HG03025 (cell line): ENCODE results near the gene OMP.

Source experiments
- ATAC-seq: cut with Tn5 transposase; IDR thresholded peaks from one replicate; pipeline ENCODE4 v1.9.1; 2021; ENCODE audit warnings: mild to moderate bottlenecking, moderate library complexity; ENCODE audit not compliant: unreplicated experiment, low FRiP score

Gene OMP

DNA sequence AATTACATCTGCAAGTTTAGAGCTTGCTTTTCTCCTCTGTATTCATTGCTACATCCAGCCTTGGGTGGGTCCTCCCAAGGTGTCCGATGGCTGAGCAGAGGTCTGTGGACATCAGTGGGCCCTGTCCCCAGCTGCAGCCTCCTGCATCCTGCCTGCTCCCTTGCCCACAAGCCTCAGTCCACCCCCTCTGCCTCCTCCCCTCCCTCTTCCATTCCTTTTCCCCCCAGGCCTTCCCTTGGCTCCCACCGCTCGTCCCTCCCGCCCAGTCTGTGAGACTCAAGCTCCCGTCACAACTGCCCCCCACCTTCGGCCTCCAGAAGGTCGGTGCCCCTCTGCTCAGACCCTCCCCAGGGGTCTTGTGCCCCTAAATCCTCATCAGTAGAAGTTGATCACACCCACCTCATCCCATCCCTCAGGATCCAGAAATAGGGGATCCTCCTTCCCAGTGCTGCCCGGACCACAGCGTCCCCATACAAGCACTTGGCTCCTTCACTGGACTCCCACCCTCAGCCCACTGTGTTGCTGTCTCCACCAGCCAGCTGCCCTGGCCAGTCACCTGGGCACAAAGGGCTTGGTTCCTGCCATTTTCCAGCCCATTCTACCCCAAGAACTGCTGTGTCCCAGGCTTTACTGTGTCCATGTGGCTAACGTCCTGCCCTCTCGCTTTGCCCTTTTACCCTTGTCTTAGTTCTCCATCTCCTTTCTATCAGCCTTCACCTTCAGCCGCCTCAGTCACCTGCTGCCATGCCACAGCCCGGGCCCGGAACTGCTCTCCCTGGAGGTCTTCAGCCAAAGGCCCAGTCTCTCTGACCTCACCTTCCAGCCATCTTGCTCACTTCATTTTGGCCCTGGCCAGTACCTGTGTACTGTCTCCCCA, 2.2 kb upstream of the OMP start:
- ATAC-seq = no peak

DNA sequence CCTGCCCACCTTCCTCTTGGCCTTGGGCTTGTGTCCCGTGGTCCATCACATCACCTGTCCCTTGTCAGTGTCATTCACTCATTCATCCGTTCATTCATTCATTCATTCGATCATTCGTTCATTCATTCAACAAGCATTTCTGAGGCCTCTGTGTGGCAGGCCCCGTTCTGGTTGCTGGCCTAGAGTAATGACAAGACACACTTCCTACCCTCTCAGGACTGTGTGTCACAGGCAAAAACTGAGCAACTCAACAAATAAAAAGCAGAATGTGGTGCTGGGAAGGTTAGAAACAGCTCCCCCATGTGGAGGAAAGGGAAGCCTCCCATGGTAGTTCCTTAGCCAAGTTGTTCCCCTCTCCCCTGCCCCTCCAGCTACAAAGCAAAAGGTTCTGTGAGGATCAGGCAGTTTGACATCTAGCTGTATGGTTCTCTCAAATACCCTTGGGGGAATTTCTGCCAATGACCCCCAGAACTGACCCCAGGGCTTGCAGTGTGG, 1.6 kb upstream of the OMP start:
- ATAC-seq = no peak

DNA sequence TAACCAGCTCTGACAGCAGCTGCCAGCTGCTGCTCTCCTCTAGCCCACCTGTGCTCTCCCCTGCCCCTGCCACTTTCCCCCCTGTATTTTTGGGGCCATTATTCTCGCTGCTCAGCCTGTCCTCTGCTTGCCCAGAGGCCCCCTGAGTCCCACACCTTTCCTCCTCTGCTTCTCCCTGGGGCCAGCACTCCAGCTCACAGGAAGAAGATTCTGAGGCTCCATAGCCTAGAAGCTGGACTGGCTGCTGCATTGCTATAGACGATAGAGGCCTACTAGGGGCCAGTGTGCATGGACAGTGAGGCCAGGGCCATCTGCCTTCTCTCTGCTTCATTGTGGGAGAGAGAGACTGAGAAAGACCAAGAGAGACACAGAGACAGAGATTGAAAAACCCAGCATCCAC, 679 bp downstream of the OMP start:
- ATAC-seq = no peak

DNA sequence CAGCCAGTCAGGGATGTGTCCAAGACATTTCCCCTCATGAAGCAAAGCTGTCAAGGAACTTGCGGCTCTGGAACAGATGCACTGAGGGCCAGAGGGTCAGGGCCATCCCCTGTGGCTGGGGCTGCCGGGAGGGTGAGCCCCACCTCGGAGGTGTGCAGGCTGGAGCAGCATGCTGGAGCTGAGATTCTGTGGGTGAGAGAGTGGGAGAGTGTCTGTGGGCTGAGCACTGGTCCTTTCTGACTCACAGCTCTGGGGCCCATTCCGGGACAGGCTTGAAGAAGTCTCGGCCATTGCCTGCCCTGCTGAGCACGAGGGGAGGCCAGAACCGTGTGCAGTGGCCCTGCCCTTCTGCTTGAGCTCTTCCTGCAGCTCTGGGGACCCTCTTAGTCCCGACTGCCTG, 2.1 kb downstream of the OMP start:
- ATAC-seq = no peak

DNA sequence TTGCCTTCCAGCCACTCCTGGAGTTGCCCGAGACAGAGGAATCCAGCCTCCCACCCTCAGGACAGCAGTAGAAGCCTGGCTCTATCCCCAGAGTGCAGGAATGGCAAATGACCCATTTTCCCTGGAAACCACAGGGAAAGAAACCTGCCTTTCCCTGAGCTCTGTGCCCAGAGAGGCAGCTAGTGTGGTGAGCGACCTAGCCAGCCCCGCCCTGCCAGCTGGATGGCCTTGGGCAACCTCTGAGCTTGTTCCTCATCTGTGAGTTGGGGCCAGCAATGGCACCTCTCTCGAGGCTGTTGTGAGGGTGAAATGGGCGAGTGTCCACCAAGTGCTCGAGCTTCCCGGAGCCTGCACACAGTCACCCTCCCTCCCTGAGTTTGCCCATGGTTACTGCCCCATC, 3.7 kb downstream of the OMP start:
- ATAC-seq = no peak

DNA sequence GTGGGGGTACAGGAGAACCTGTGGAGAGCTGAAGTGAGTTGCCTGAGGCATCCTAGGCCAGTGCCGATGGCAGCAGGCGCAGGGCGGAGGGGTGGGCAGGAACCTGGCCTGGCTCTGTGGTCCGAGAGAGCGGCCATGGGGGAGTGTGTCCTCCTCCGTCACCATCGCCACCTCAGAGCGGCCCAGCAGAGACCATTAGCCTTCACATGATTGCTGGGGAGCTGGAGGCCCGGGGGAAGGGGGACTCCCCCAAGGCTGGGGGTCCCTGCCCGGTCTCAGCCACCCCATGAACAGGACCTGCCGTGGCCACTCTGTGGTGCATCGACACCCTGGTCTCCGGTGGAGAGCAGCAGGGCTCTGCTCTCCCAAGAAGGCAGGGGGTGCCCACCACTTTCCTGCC, 4.1 kb downstream of the OMP start:
- no peak for ATAC-seq

DNA sequence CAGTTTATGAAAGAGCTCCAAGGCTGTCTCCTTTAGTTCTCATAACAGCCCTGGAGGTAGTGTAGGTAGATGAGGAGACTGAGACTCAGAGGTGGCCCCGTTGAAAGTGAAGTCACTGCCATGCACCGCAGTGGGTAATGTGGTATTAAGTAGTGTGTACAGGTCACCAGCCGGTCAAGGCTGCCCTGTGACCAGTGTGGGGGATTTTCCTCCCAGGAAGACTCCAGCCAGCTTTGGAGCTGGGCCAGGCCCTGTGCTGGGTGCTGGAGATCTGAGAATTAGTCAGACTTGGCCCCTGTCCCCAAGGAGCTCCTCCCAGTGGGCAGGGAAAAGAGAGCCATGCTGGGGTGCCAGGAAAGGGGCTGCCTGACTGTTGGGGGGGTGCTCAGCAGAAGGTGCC, 5.3 kb downstream of the OMP start:
- no peak for ATAC-seq

DNA sequence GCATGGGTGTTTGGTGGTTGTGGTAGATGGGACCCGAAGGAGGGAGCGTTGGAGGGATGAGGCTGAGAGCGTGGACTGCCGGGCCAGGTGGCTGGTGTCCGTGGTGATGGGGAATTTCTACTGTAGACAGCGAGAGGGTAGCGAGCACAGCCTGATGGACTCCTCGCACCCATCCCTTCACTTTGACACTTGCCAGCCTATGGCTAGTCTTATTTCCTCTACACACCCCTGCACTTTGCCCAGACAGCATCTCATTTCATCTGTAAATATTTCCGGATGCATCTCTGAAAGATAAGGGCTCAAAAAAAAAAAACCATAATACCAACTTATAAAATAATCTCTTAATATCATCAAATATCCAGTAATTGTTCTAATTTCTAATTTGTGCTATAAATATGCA, 5.8 kb downstream of the OMP start:
- no peak for ATAC-seq

DNA sequence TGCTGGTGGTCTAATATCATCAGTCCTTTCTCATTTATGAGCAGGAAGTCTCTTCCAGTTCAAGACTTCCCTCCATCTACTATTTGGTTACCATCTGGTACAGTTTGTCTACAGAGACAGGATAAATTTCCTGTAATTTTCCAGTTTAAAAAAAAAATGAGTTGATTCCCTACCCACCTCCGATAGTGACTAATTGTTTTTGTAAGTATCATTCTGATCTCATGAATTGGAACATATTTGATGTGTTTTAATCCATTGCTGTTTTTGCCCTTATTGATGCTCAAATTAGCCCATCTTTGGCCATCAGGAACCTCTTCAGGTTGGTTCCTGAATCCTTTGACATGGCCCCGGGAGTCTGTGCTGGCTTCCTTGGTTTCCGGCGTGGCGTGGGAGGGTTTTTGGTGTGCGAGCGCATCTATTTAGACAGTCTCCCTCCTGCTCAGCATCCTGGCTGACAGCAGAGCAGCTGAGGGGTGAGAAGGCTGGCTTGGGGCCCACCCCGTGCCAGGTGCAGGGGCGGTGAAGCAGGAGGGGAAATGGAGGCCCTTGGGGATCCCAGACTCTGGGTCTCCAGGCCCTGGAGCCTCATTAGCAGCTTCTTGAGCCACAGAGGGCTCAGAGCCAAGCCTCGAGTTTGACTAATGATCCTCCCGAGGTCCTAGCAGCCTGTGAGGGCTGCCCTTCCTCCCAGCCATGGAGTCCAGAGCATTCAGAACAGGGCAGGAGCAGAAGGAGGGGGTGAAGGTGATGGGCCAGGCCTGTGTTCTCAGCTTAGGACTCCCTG, 6.8 kb downstream of the OMP start:
- ATAC-seq = no peak

DNA sequence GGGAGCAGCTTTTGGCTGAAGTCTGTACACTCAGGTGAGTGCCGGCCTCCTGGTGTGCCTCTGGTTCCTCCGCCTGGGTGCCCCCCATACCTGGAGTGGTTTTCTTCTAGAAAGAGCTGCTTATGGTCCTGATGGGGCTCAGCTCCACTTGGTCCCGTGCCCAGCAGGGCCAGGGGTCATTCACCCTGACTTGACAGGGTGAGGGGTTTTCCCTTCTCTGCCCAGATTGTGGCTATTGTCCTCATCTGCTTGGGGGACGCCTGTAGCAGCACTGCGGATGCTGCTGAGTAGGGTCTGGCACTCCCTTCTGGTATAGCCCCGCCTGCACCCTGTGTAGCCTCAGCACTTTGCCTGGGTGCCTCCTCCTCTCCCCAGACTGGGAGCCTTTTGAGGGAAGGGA, 8.2 kb downstream of the OMP start:
- ATAC-seq = no peak

DNA sequence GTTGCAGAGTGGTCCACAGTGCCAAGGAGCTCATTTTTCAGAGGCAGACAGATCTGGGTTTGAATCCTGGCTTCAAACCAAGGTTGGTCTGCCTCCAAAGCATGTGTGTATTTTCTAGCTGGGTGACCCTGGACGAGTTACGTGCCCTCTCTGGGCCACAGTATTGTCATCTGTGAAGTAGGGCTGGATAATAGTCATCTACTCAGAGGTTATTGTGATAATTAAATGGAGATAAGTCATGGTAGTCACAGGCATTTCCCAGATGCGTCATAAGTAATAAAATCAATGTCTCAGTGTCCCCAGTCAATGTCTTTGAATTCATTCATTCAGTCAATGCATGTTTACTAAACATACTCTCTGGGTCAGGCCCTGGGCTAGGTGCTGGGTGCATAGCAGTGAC, 8.6 kb downstream of the OMP start:
- no peak for ATAC-seq

DNA sequence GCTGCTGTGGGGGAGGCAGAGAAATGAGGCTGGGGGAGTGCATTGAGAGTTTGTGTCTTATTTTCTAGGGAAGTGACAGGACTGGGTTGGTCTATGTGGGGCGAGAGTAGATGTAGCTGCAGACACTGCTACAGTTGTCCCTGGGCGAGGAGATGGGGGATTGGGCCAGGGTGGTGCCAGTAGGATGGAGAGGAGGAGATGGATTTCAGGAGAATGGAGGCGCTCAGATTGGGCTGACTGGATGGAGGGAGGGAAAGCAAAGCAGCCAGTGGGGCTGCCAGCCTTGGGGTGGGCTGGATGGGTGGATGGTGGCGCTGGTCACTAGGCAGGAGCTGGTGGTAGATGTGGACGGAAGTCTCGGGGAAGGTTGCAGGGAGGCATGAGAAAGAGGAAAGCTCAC, 9.3 kb downstream of the OMP start:
- ATAC-seq = no peak

DNA sequence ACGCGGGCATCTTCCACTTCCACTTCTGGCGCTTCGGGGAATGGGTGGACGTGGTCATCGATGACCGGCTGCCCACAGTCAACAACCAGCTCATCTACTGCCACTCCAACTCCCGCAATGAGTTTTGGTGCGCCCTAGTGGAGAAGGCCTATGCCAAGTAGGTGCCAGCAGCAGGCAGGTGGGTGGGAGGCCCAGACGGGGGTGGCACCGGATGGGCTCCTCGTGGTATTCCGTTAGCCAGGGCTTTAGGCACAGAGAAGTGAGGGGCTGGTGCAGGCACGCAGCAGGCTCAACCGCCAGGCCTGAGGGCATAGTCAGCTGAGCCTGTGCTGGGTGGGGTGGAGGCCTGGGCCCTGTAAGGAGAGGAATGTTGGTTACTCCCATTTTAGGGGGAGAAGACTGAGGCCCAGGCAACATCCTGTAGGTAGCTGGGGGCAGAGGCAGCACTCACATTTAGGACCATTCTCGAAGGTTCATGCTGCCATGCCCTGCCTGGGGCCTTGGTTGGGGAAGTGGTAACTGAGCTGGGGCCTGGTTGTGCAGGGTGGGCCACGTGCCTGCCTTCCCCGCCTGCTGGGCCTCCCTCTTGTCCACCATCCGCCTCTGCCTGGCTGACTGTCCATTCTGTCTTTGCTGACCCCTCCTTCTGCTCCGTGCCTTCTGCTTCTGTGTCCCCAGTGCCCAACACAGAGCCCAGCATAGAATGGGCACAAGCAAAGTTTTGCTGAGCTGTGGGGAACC, 10.2 kb downstream of the OMP start:
- no peak for ATAC-seq

DNA sequence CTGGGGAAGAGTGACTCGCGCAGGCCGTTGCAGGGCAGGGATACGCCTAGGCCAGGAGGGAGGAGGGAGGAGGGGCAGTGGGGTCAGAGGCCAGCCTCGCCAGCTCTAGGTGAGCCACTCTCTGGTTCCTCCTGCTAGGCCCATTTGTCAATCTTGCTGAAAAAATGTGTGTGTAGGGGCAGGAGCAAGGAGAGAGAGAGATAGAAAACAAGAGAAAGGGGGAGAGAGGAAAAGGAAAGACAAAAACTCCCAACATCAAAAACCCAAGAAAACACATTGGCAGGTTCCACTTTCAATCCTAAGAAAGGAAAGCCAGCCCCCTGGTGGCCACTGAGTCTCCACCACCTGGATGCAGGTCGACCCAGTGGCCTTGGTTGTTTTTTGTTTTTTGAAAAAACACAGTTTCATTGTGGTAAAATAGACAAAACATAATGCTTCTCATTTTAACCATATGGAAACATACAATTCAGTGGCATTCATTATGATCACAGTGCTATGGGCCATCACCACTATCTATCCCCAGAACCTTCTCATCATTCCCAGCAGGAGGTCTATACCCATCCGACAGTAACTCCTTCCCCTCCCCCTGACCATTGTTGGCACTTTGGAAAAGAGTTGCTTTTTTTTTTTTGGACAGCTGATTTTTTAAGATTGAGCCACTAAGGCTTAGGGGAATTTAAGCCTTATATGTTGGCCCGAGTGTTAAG, 10.9 kb downstream of the OMP start:
- no peak for ATAC-seq

DNA sequence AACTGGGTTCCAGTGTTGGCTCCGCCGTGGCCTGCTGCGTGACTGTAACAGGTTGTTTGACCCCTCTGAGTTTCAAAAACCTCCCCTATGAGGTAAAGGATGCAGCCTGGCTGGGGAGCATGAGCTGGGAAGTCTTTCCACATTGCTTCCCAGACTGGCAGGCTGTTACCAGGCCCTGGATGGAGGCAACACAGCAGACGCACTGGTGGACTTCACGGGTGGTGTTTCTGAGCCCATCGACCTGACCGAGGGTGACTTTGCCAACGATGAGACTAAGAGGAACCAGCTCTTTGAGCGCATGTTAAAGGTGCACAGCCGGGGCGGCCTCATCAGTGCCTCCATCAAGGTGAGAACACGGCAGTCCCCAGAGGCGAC, 11.4 kb downstream of the OMP start:
- no peak for ATAC-seq

DNA sequence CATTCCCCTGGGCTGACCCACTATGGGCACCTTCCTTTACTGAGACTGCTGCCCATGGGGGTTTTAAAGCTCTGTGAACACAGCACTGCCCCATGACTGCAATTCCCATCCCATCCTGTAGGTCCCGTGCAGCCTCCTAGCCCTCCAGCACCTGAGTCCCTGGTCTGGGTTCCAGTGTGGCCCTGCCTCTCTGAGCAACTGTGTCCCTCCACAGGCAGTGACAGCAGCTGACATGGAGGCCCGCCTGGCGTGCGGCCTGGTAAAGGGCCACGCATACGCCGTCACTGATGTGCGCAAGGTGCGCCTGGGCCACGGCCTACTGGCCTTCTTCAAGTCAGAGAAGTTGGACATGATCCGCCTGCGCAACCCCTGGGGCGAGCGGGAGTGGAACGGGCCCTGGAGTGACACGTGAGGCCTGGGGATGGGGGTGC, 12.6 kb downstream of the OMP start:
- ATAC-seq = no peak

DNA sequence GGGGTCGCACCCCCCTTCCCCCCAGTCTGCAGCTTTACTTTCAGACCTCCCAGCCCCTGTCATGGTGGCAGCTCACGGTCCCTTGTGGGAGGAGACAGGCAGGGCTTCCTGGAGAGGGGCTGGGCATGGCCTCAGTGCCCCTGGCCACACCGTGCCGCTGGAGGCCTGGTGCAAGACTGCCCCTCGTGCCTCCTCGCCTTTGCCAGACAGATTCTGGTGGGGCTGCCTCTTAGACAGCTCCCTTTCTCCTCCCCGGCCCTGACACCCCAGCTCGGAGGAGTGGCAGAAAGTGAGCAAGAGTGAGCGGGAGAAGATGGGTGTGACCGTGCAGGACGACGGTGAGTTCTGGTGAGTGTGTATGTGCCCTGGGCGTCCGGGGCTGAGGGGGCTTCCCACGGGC, 13.3 kb downstream of the OMP start:
- no peak for ATAC-seq

DNA sequence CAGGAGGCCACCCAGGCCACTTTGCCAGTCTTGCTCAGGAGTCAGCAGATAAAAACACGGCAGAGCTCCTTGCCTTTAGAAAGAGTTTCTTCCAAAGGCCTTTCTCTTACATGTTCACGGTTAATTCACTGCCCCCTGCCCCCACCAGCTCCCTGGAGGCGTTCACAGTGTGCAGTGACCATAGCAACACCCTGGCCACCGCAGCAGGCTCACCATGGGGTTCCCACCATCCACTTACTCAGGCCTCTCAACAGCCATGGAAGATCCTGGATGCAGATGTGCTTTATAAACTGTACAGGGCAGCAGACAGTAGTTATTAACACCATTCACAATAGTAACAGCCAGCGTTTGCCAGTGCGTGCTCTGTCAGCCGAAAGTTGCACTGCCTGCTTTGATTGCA, 14.9 kb downstream of the OMP start:
- no peak for ATAC-seq

DNA sequence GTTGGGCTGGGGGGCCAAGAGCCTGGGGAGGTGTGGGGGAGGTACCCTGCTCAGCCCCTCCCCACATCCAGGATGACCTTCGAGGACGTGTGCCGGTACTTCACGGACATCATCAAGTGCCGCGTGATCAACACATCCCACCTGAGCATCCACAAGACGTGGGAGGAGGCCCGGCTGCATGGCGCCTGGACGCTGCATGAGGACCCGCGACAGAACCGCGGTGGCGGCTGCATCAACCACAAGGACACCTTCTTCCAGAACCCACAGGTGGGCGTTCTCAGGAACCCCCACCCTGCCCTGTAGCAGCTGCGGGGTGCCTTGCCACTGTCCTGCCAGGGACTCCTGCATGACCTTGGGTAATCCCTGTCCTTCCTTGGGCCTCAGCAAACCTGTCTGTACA, 15.4 kb downstream of the OMP start:
- no peak for ATAC-seq

DNA sequence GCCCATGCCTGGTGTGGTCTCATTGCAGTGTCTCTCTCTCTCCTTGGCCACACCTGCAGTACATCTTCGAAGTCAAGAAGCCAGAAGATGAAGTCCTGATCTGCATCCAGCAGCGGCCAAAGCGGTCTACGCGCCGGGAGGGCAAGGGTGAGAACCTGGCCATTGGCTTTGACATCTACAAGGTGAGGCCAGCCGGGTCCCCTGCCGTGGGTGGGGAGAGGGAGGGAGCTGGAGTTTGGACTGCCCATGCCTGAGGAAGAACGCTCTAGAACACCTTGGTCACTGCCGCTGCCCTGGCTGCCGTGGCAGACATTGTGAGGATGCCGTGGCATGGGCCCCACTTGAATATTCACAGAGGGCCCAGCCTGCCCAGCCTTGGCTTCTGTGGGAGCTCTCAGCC, 16.3 kb downstream of the OMP start:
- no peak for ATAC-seq

DNA sequence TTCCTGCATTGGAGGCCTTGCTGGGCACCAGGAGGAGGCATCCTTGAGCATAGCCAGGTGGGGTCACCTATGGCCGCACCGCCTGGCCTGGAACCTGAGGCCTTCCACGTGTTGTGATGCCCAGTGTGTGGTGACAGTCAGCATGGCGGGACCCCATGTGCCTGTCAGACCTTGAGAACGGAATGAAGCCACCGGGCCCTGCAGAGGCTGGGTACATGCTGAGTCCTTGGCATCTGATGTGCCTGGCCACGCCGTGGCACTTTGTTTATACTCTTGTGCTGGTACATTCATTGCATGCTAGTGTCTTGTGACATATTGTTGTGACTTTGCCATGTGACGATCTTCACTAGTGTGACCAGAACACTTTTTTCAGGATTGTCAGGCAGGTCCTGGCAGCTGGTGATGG, 16.9 kb downstream of the OMP start:
- ATAC-seq = no peak
